Spleen (tissue), 11 donors: Measurements from ENCODE around the gene U2SURP. TPM values are rescaled to one million over a fixed set of nuclear protein-coding genes. Genes with fewer than 3 reads are reported as not detected.

Experiments used
- DNase-seq: peaks from one replicate; pipeline ENCODE4 v3.0.0-alpha.2; 2020
- H3K27ac ChIP-seq, 8 donors: fragments of 200-600 bp; sonication (generic) in 7 of 8; 1 replicate in 4 of 8; 2 replicates in 4 of 8; pipeline versions ENCODE4 v1.5.0 to v1.8.0; 2016 to 2021; ENCODE audit warnings: inconsistent platforms in 4 of 8, mild to moderate bottlenecking in 4 of 8, moderate library complexity in 1 of 8
- H3K27me3 ChIP-seq, 7 donors: fragments of 200-600 bp; sonication (generic) in 6 of 7; replicated peaks in 1 of 7; 1 replicate in 4 of 7; 2 replicates in 3 of 7; pipeline versions ENCODE4 v1.5.0 to v1.8.0; 2016 to 2021; ENCODE audit warnings: inconsistent platforms in 3 of 7, mild to moderate bottlenecking in 1 of 7
- H3K36me3 ChIP-seq, 6 donors: fragments of 200-600 bp; sonication (generic) in 5 of 6; 1 replicate in 4 of 6; 2 replicates in 2 of 6; pipeline versions ENCODE4 v1.5.0 to v1.8.0; 2016 to 2021; ENCODE audit warnings: inconsistent platforms in 2 of 6
- H3K4me1 ChIP-seq, 6 donors: fragments of 200-600 bp; sonication (generic) in 5 of 6; 1 replicate in 3 of 6; 2 replicates in 3 of 6; pipeline versions ENCODE4 v1.5.0 to v1.8.0; 2016 to 2021; ENCODE audit warnings: inconsistent platforms in 3 of 6
- H3K4me3 ChIP-seq, 8 donors: fragments of 200-600 bp; sonication (generic) in 7 of 8; 1 replicate in 4 of 8; 2 replicates in 4 of 8; pipeline versions ENCODE4 v1.5.0 to v1.8.0; 2016 to 2021; ENCODE audit warnings: inconsistent platforms in 4 of 8, mild to moderate bottlenecking in 4 of 8, moderate library complexity in 2 of 8
- H3K9me3 ChIP-seq, 8 donors: fragments of 200-600 bp; sonication (generic) in 7 of 8; 1 replicate in 4 of 8; 2 replicates in 4 of 8; pipeline versions ENCODE4 v1.5.0 to v1.8.0; 2016 to 2021; ENCODE audit warnings: inconsistent platforms in 4 of 8
- POLR2A ChIP-seq, 3 donors: fragments of 450-650 bp; IDR thresholded peaks; one replicate each; pipeline ENCODE4 v1.5.1; 2017; ENCODE audit warnings: antibody characterized with exemption in 3 of 3, mild to moderate bottlenecking in 1 of 3
- POLR2AphosphoS5 ChIP-seq, 3 donors: sonication (generic); formaldehyde crosslinking; IDR thresholded peaks; one replicate each; pipeline ENCODE4 v1.5.1; 2017; ENCODE audit warnings: antibody characterized with exemption in 3 of 3
- WGBS, 5 donors: extraction: QIAGEN DNeasy Blood & Tissue Kit in 3 of 5; methylation state at CpG; one replicate each; pipeline versions ENCODE4 v1.1.5 to v1.1.7; 2013 to 2018; 5-methylcytosine and 5-hydroxymethylcytosine counted together
- intact Hi-C: fragments of 100-400 bp; cut with DNase I; formaldehyde crosslinking; loops from one replicate; pipeline ENCODE4 v1.15.0; 2023; ENCODE audit warnings: low total_unique reads
- polyA plus RNA-seq, 3 donors: library from polyadenylated mRNA; stranded (reverse); fragments of 200-250 nt; gene quantifications; one replicate each; pipeline ENCODE4 v1.2.1, GENCODE V29; 2013
- total RNA-seq, 7 donors: library from RNA; depleted of rRNA in 3 of 7; stranded (reverse); fragments of >200 nt in 3 of 7; fragmentation: NEBNext Ultra II Directional in 4 of 7; extraction: Animal tissue kit (Norgen Biotek cat#: 25700) in 4 of 7; gene quantifications; one replicate each; pipeline versions ENCODE4 v1.1.0 to v1.2.1, GENCODE V29; 2016 to 2021
- TF ChIP-seq, protein P1 (sequence below), 11 experiments: fragments of 200-600 bp in 7 of 11; fragments of 450-650 bp in 4 of 11; sonication (generic) in 4 of 11; IDR thresholded peaks in 8 of 11; conservative IDR thresholded peaks in 3 of 11; 1 replicate in 7 of 11; 2 replicates in 4 of 11; pipeline versions ENCODE4 v1.4.0 to v1.8.0; 2016 to 2021; ENCODE audit warnings: antibody characterized with exemption in 11 of 11, inconsistent platforms in 4 of 11, mild to moderate bottlenecking in 1 of 11
- donor health status: healthy with polysubstance abuse.
- donor health status: DM: no; HTN: no; CAD: no; lungs with moderate emphysema.
- donor health status: DM: no; HTN: no; CAD: no.
- donor health status: Bipolar disorder and iron deficiency.
- donor health status: healthy.
- donor health status: DM: no; HTN: no; CAD: no.
- donor health status: DM: yes; HTN: yes; CAD: no.

U2SURP gene
- total and polyA plus RNA-seq, 10 donors: 29.7 to 130 (median 94.6) TPM

DNA sequence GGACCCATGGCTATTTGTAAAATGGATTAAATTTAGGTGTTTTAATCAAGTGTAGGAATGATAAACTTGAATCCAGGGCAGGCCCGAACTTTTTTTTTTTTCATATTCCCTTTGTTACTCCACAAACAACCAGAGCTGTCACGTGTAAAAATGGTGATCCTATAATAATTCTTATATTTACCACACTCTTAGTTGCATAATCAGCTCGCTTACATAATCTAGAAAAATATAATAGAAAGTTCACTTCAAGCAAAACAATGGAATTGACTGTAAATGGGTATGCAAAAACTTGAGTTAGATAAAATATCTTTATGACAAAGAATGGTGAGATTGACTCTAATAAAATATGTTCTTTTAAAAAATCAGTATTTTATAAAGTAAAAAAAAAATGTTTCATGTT is 35.8 kb upstream of the U2SURP start:
- no peak for DNase-seq
- 52 to 86% (median 72%) methylated on average over 3 of the region's 3 CpGs for WGBS, 5 donors
- TF ChIP-seq, protein P1, sequence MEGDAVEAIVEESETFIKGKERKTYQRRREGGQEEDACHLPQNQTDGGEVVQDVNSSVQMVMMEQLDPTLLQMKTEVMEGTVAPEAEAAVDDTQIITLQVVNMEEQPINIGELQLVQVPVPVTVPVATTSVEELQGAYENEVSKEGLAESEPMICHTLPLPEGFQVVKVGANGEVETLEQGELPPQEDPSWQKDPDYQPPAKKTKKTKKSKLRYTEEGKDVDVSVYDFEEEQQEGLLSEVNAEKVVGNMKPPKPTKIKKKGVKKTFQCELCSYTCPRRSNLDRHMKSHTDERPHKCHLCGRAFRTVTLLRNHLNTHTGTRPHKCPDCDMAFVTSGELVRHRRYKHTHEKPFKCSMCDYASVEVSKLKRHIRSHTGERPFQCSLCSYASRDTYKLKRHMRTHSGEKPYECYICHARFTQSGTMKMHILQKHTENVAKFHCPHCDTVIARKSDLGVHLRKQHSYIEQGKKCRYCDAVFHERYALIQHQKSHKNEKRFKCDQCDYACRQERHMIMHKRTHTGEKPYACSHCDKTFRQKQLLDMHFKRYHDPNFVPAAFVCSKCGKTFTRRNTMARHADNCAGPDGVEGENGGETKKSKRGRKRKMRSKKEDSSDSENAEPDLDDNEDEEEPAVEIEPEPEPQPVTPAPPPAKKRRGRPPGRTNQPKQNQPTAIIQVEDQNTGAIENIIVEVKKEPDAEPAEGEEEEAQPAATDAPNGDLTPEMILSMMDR (IDR thresholded peaks at IDR 0.05 in 8 of 11, conservative IDR thresholded peaks at IDR 0.05 in 3 of 11): no peak
- Histone ChIP-seq H3K9me3 (no peaks in the 10 kb centered on the region), H3K27me3 (peaks cover 0 to 61% (median 34%) of the 10 kb centered on the region in 7 donors), H3K27ac (no peak overlapping the region), H3K4me1 (peaks cover 0 to 18% (median 8%) of the 10 kb centered on the region in 6 donors), H3K4me3 (no peak overlapping the region), H3K36me3 (no peaks in the 10 kb centered on the region)
- intact Hi-C loops: no loop called here

DNA sequence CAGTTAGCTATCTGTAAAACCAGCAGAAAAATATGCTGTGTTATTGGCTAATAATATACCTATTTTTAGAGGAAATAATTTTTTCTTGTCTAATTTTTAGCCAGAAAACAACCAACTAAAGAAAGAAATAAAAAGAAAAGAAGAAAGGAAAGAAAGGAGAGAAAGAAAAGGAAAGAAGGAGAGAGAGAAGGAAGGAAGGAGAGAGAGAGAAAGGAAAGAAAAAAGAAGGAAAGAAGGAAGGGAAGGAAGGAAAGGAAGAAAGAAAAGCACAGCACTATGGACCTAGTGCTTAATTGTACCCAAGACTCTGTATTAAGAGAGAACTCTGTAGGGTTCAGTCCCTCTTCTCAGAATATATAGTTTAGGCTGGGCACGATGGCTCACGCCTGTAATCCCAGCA is 34.6 kb upstream of the U2SURP start:
- no peaks in the 10 kb centered on the region for H3K36me3 ChIP-seq
- H3K27ac ChIP-seq: no peak overlapping the region
- peaks cover 0 to 18% (median 8%) of the 10 kb centered on the region in 6 donors for H3K4me1 ChIP-seq
- no peak for DNase-seq
- peaks cover 0 to 53% (median 25%) of the 10 kb centered on the region in 7 donors for H3K27me3 ChIP-seq
- H3K9me3 ChIP-seq: no peaks in the 10 kb centered on the region
- H3K4me3 ChIP-seq: no peak overlapping the region
- WGBS, 5 donors: 83 to 100% (median 94%) methylated on average over 2 of the region's 2 CpGs
- TF ChIP-seq, protein P1 (IDR thresholded peaks at IDR 0.05 in 8 of 11, conservative IDR thresholded peaks at IDR 0.05 in 3 of 11): no peak
- intact Hi-C loops: no loop called here

DNA sequence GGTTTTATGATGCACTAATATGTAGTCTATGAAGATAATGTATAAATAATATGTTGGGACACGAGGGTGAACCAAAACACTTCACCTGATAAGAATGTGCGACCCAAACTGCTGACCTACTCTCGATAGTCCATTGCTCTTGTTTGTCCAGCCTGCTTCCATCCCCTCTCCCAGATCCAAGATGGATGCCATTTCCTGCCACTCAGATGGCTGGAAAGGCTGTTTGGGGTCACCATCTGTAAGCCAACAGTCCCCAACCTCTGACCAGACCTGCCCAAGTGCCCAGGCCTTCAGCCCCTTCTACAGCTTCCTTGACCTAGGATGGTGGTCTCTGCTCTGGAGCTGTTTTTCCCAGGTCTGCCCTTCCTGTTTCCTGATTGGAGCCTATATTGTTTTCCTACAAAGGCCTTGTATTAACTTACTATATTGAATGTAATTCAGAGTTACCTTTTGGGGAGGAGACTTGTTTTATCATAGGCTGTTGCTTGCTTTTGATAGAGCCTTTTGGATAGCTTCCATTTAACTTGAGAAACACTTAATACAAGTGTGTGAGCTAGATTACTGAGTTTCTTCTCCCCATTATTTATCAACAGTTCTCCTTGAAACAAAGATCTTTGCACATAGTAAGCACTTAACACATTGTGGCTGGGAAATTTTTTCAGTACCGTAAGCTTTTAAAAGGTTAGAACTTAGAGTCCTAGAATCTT is 32.9 kb upstream of the U2SURP start:
- Histone ChIP-seq H3K9me3 (no peaks in the 10 kb centered on the region), H3K4me3 (no peak overlapping the region), H3K36me3 (no peaks in the 10 kb centered on the region), H3K27ac (no peak overlapping the region), H3K27me3 (peaks cover 0 to 37% (median 9%) of the 10 kb centered on the region in 7 donors), H3K4me1 (peaks cover 0 to 9% (median 2%) of the 10 kb centered on the region in 6 donors)
- no peak for DNase-seq
- TF ChIP-seq POLR2AphosphoS5 (IDR thresholded peaks at IDR 0.05) (no peak), POLR2A (IDR thresholded peaks at IDR 0.05) (no peak)
- TF ChIP-seq, protein P1 (IDR thresholded peaks at IDR 0.05 in 8 of 11, conservative IDR thresholded peaks at IDR 0.05 in 3 of 11): no peak
- intact Hi-C loops: no loop called here
- 82 to 92% (median 90%) methylated on average over 4 of the region's 4 CpGs for WGBS, 5 donors

DNA sequence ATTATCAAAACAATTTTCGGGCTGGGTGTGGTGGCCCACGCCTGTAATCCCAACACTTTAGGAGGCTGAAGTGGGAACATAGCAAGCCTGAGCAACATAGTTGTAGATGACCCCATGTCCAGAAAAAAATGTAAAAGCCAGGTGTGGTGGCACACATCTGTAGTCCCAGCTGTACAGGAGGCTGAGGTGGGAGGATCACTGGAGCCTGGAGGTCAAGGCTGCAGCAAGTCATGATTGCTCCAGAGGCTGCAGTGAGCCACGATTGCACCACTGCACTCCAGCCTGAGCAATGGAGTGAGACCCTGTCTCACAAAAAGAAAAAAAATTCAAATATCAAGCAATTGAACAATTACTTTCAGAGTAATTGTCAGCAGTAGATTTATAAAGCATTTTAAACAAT is 29.9 kb upstream of the U2SURP start:
- WGBS, 5 donors: 66 to 91% (median 88%) methylated on average over 3 of the region's 3 CpGs
- TF ChIP-seq POLR2AphosphoS5 (IDR thresholded peaks at IDR 0.05) (no peak), POLR2A (IDR thresholded peaks at IDR 0.05) (no peak)
- TF ChIP-seq, protein P1 (IDR thresholded peaks at IDR 0.05 in 8 of 11, conservative IDR thresholded peaks at IDR 0.05 in 3 of 11): no peak
- no peak for DNase-seq
- intact Hi-C loops: no loop called here
- peaks cover 0 to 12% (median 0%) of the 10 kb centered on the region in 7 donors for H3K27me3 ChIP-seq
- no peaks in the 10 kb centered on the region for H3K9me3 ChIP-seq
- H3K4me1 ChIP-seq: peaks cover 0 to 4% (median 2%) of the 10 kb centered on the region in 6 donors
- no peak overlapping the region for H3K4me3 ChIP-seq
- no peaks in the 10 kb centered on the region for H3K36me3 ChIP-seq
- no peak overlapping the region for H3K27ac ChIP-seq
